SJSA1 (cell line): Measurements from ENCODE around the gene FCAMR. TPM values are rescaled to one million over a fixed set of nuclear protein-coding genes. Genes with fewer than 3 reads are reported as not detected.

Experiments
- DNase-seq, 2 experiments: peaks; one replicate each; pipeline ENCODE4 v3.0.0-alpha.2; 2015 to 2020; ENCODE audit warnings: low spot score in 2 of 2, low read depth in 1 of 2
- H3K27ac ChIP-seq: fragments of 250-450 bp; sonication (Bioruptor Pico); 2 replicates; pipeline ENCODE4 v1.5.1; 2020; ENCODE audit warnings: mild to moderate bottlenecking, moderate library complexity
- H3K27me3 ChIP-seq: fragments of 250-450 bp; sonication (Bioruptor Pico); replicated peaks from 2 replicates; pipeline ENCODE4 v1.5.1; 2020; ENCODE audit warnings: mild to moderate bottlenecking, moderate library complexity
- H3K36me3 ChIP-seq: fragments of 250-450 bp; sonication (Bioruptor Pico); 2 replicates; pipeline ENCODE4 v1.5.1; 2020; ENCODE audit warnings: mild to moderate bottlenecking
- H3K4me1 ChIP-seq: fragments of 250-450 bp; sonication (Bioruptor Pico); replicated peaks from 2 replicates; pipeline ENCODE4 v1.6.1; 2021; ENCODE audit warnings: mild to moderate bottlenecking
- H3K4me3 ChIP-seq: fragments of 250-450 bp; sonication (Bioruptor Pico); 2 replicates; pipeline ENCODE4 v1.5.1; 2020; ENCODE audit warnings: mild to moderate bottlenecking
- H3K9me3 ChIP-seq: fragments of 250-450 bp; sonication (Bioruptor Pico); replicated peaks from 2 replicates; pipeline ENCODE4 v1.5.1; 2020; ENCODE audit warnings: mild to moderate bottlenecking
- total RNA-seq: library from RNA; depleted of rRNA; stranded (reverse); fragments of >200 nt; shearing (Covaris generic); gene quantifications from 2 replicates; pipeline ENCODE4 v1.2.3, GENCODE V29; 2014; rRNA removed

Gene FCAMR
- total RNA-seq, 1 experiment from 2014 or later = not detected

DNA sequence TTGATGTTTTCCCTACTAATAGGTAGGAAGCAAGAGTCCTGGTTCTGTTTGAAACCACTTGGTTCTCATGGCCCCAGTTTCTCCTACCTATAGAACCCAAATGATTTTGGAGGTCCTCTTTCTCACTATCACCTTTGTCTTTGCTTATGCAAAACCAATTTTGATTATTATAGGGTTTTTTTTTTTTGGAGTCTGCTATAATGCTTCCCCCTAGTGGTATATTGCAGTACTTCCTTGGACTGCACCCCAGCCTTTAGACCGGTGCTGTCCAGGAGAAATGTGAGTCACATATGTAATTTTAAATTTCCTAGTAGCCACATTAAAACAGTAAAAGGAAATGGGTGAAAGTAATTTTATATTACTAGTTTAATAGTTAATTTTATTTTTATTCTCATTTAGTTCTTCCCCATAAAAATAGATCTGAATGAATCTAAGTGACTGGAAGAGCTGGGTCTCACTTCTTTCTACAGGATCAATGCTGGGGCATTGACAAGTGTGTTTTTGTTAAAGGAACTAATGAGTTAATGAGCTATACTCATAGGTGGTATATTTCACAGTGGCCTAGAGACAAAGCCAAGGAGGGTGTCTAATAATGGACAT, 59.1 kb downstream of the FCAMR start:
- peak in 1 of 2 experiments; percentile 79 for DNase-seq
- H3K4me3 ChIP-seq = no peak overlapping the region

GRCh38 chr1:206909883-206910318, 60.4 kb downstream of the FCAMR start:
- no peak overlapping the region; the same call in 1 of the 2 replicates for H3K27ac ChIP-seq
- no peaks in the 10 kb centered on the region for H3K27me3 ChIP-seq
- 0 out of 2 replicates have a peak, but pooled peaks cover 1% of the 10 kb centered on the region for H3K9me3 ChIP-seq
- peaks cover 1% of the 10 kb centered on the region for H3K36me3 ChIP-seq
- no peak for DNase-seq
- peaks cover 30% of the 10 kb centered on the region for H3K4me1 ChIP-seq
- H3K4me3 ChIP-seq = peak overlapping the region; percentile 52

More for the DNA sequence above, 59.1 kb downstream of the FCAMR start:
- no peaks in the 10 kb centered on the region for H3K36me3 ChIP-seq
- H3K9me3 ChIP-seq = no peaks in the 10 kb centered on the region
- no peak overlapping the region for H3K27ac ChIP-seq
- peaks cover 18% of the 10 kb centered on the region for H3K4me1 ChIP-seq
- no peaks in the 10 kb centered on the region for H3K27me3 ChIP-seq

DNA sequence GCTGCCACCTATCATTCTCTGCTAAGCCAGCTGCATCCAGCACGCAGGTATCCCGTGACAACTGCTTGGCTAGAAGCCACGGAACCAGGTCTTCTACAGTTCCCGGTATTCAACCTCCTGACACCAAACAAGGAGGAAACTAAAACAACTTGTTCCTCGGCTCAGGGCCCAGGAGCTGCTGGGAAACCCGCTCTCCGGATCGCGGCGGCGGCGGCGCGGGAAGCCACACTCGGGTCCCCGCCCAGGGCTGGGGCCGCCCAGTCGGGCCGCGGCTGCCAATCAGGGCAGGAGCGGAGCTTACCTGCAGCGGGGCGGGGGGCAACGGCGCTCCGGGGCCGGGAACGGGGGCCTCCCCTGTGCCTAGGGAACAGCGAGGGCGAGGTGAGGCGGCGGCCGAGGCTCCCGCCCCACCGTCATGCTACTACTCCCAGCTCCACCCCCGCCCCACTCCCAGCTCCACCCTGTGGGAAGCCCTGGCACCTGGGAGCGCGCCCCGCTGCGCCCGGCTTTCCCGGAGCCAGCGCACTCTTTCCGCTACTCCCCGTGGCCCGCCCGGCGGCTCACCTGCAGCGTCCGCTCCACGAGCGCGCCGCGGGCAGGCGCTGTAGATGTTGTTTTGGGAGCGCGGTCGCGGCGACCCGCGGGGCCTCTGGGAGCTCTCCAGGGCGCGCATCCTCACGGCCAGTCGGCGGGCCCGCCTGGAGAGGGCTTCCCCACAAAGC, 60.9 kb downstream of the FCAMR start:
- no peaks in the 10 kb centered on the region for H3K27me3 ChIP-seq
- peaks cover 7% of the 10 kb centered on the region for H3K36me3 ChIP-seq
- H3K4me1 ChIP-seq = peaks cover 35% of the 10 kb centered on the region
- DNase-seq = peak; percentile 53 to 55
- peaks cover 5% of the 10 kb centered on the region; the same call in 1 of the 2 replicates for H3K9me3 ChIP-seq
- H3K27ac ChIP-seq = peak overlapping the region; percentile 45
- H3K4me3 ChIP-seq = peak overlapping the region; percentile 52

- DNase-seq = no peak
- H3K27me3 ChIP-seq = no peaks in the 10 kb centered on the region
- no peak overlapping the region for H3K4me3 ChIP-seq
- H3K27ac ChIP-seq = no peak overlapping the region
- peaks cover 5% of the 10 kb centered on the region; the same call in 1 of the 2 replicates for H3K9me3 ChIP-seq
- peaks cover 15% of the 10 kb centered on the region for H3K36me3 ChIP-seq
- H3K4me1 ChIP-seq = peaks cover 35% of the 10 kb centered on the region
Measured at GRCh38 chr1:206908038-206908437, 62.2 kb downstream of the FCAMR start.

Other genes with a start within 250 kb of the FCAMR start
- gene IL19, start 199.7 kb downstream of the FCAMR start, total RNA-seq = not detected in 2 replicates
- not detected in 2 replicates for gene IL10, start 198.0 kb downstream of the FCAMR start, total RNA-seq
- gene IL20, start 104.8 kb downstream of the FCAMR start, total RNA-seq = 0.25 and 0.53 TPM in 2 replicates
- 1.5 and 3.5 TPM in 2 replicates for gene IL24, start 73.0 kb downstream of the FCAMR start, total RNA-seq
- gene FCMR, start 48.5 kb downstream of the FCAMR start, total RNA-seq = 2.0 and 11.7 TPM in 2 replicates
- not detected in 2 replicates for gene PIGR, start 24.0 kb downstream of the FCAMR start, total RNA-seq
- 0.03 TPM in 1 of 2 replicates, not detected in the other for gene C1orf116, start 62.3 kb upstream of the FCAMR start, total RNA-seq
- 5.6 and 9.9 TPM in 2 replicates for gene YOD1, start 80.7 kb upstream of the FCAMR start, total RNA-seq
- gene PFKFB2, start 82.8 kb upstream of the FCAMR start, total RNA-seq = 1.5 and 3.8 TPM in 2 replicates
- gene C4BPB, start 118.4 kb upstream of the FCAMR start, total RNA-seq = 0.28 and 1.8 TPM in 2 replicates
- gene C4BPA, start 133.8 kb upstream of the FCAMR start, total RNA-seq = not detected in 2 replicates